Activated CD4-positive, CD25-positive, alpha-beta regulatory T cell treated with anti-CD3 and anti-CD28 coated beads, Interleukin-2, amount 50 U/mL, for 24 hours (primary cell): ENCODE measurements around the gene PAK1.

Experiments
- ATAC-seq, 2 donors: fragments of 150-1000 bp; cut with Tn5 transposase; one replicate each; pipeline ENCODE4 v1.10.0; 2021; ENCODE audit warnings: mild to moderate bottlenecking in 1 of 2, moderate library complexity in 1 of 2

Gene PAK1

GRCh38 chr11:77435972-77436371 lies 37.9 kb downstream of the PAK1 start:
- ATAC-seq = no peak

- no peak for ATAC-seq
Measured at GRCh38 chr11:77431813-77432212, 42.1 kb downstream of the PAK1 start.

GRCh38 chr11:77428598-77428997 lies 45.3 kb downstream of the PAK1 start:
- no peak for ATAC-seq

- ATAC-seq = no peak
Measured at GRCh38 chr11:77425346-77425745, 48.5 kb downstream of the PAK1 start.

GRCh38 chr11:77424644-77425043 lies 49.2 kb downstream of the PAK1 start:
- ATAC-seq = no peak

GRCh38 chr11:77423624-77424023 lies 50.3 kb downstream of the PAK1 start:
- ATAC-seq = no peak

GRCh38 chr11:77422687-77423086 lies 51.2 kb downstream of the PAK1 start:
- no peak for ATAC-seq

GRCh38 chr11:77421041-77421723 lies 52.7 kb downstream of the PAK1 start:
- ATAC-seq = no peak

GRCh38 chr11:77418971-77419597 lies 54.8 kb downstream of the PAK1 start:
- no peak for ATAC-seq

GRCh38 chr11:77418155-77418970 lies 55.5 kb downstream of the PAK1 start:
- no peak for ATAC-seq

GRCh38 chr11:77416357-77416756 lies 57.5 kb downstream of the PAK1 start:
- ATAC-seq = no peak

GRCh38 chr11:77413850-77414460 lies 59.9 kb downstream of the PAK1 start:
- ATAC-seq = no peak

GRCh38 chr11:77412814-77413213 lies 61.1 kb downstream of the PAK1 start:
- ATAC-seq = no peak

GRCh38 chr11:77411717-77412441 lies 62.0 kb downstream of the PAK1 start:
- ATAC-seq = peak; percentile 91 to 93

GRCh38 chr11:77411137-77411707 lies 62.7 kb downstream of the PAK1 start:
- ATAC-seq = peak; percentile 42 to 46

GRCh38 chr11:77410076-77410827 lies 63.6 kb downstream of the PAK1 start:
- no peak for ATAC-seq

- no peak for ATAC-seq
Measured at GRCh38 chr11:77409046-77409445, 64.8 kb downstream of the PAK1 start.

GRCh38 chr11:77407613-77408012 lies 66.3 kb downstream of the PAK1 start:
- no peak for ATAC-seq

GRCh38 chr11:77406396-77406795 lies 67.5 kb downstream of the PAK1 start:
- no peak for ATAC-seq

- no peak for ATAC-seq
Measured at GRCh38 chr11:77403211-77403610, 70.7 kb downstream of the PAK1 start.

- no peak for ATAC-seq
Measured at GRCh38 chr11:77402218-77402556, 71.7 kb downstream of the PAK1 start.
